Measurements from ENCODE around the gene TRMT61B. TPM values are rescaled to one million over a fixed set of nuclear protein-coding genes. Genes with fewer than 3 reads are reported as not detected.

Gene TRMT61B
- total RNA-seq, 1 donor from 2014 or later = 15.0 TPM

- intact Hi-C loops (cut with DNase I) = no loop called here
- no peaks in the 10 kb centered on the region for H3K27me3 ChIP-seq
- no peaks in the 10 kb centered on the region for H3K9me3 ChIP-seq
- H3K27ac ChIP-seq = no peak overlapping the region
- H3K4me1 ChIP-seq = peaks cover 15% of the 10 kb centered on the region
- DNase-seq (ENCODE audit: extremely low spot score in 2 of 2) = no peak
- H3K36me3 ChIP-seq = peaks cover 0 to 9% of the 10 kb centered on the region in 2 donors
- peak overlapping the region in 1 of 2 donors; percentile 51 for H3K4me3 ChIP-seq
- TF ChIP-seq POLR2A (IDR thresholded peaks at IDR 0.05) (no peak), POLR2AphosphoS5 (IDR thresholded peaks at IDR 0.05; ENCODE audit: insufficient read depth in 1 of 2, low read depth in 1 of 2) (no peak)
- TF ChIP-seq, protein P1, sequence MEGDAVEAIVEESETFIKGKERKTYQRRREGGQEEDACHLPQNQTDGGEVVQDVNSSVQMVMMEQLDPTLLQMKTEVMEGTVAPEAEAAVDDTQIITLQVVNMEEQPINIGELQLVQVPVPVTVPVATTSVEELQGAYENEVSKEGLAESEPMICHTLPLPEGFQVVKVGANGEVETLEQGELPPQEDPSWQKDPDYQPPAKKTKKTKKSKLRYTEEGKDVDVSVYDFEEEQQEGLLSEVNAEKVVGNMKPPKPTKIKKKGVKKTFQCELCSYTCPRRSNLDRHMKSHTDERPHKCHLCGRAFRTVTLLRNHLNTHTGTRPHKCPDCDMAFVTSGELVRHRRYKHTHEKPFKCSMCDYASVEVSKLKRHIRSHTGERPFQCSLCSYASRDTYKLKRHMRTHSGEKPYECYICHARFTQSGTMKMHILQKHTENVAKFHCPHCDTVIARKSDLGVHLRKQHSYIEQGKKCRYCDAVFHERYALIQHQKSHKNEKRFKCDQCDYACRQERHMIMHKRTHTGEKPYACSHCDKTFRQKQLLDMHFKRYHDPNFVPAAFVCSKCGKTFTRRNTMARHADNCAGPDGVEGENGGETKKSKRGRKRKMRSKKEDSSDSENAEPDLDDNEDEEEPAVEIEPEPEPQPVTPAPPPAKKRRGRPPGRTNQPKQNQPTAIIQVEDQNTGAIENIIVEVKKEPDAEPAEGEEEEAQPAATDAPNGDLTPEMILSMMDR (IDR thresholded peaks at IDR 0.05) = no peak
Measured at GRCh38 chr2:28809927-28810326, 60.2 kb downstream of the TRMT61B start.

DNA sequence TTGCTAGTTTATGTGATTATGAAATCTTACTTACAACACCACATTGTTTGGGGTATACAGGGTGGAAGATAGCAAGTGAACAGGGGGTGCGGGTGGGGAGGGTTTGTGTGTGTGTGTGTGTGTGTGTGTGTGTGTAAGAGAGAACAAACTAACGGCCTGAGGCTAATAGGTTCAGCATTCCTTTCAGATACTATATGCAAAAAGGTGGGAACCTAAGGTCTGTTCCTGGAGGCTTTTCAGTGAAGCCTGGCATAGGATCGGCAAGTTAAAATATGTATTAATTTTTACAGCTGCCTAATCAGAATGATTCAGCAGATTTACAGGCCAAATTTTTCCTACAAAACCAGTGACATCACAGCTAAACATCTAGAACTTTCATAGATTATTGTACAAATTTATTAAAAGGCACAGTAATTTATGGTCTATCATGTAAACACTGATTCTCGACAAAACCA is 67.1 kb downstream of the TRMT61B start:
- peak overlapping the region; percentile 43 for H3K27ac ChIP-seq
- H3K27me3 ChIP-seq = no peaks in the 10 kb centered on the region
- TF ChIP-seq, protein P1 (IDR thresholded peaks at IDR 0.05) = no peak
- TF ChIP-seq POLR2A (IDR thresholded peaks at IDR 0.05) (no peak), POLR2AphosphoS5 (IDR thresholded peaks at IDR 0.05; ENCODE audit: insufficient read depth in 1 of 2, low read depth in 1 of 2) (no peak)
- peaks cover 0 to 26% of the 10 kb centered on the region in 2 donors for H3K36me3 ChIP-seq
- no peaks in the 10 kb centered on the region for H3K9me3 ChIP-seq
- peaks cover 19% of the 10 kb centered on the region for H3K4me1 ChIP-seq
- no peak for DNase-seq (ENCODE audit: extremely low spot score in 2 of 2)
- no peak overlapping the region for H3K4me3 ChIP-seq
- intact Hi-C loops (cut with DNase I) = no loop called here

DNA sequence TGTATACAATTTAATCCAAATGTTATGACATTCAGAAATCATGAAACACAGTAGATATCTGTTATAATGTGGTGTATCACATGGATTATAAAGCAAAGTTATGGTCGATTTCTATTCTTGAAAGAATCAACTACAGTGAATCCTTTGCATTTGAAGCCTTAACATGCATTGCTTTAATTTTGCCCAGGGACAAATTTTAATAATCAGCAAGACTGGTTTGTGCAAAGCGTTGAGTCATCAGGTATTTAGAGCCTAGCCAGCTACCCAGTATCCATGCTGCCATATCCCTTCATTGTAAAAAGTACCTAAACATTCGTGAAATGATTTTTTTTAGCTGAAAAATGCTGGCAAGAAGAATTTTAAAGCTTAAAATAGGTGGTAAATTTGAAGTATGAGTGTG is 68.4 kb downstream of the TRMT61B start:
- intact Hi-C loops (cut with DNase I) = no loop called here
- Histone ChIP-seq H3K4me1 (peaks cover 21% of the 10 kb centered on the region), H3K4me3 (no peak overlapping the region), H3K27me3 (no peaks in the 10 kb centered on the region), H3K27ac (no peak overlapping the region), H3K9me3 (no peaks in the 10 kb centered on the region), H3K36me3 (peaks cover 0 to 34% of the 10 kb centered on the region in 2 donors)
- DNase-seq (ENCODE audit: extremely low spot score in 2 of 2) = no peak
- TF ChIP-seq POLR2AphosphoS5 (IDR thresholded peaks at IDR 0.05; ENCODE audit: insufficient read depth in 1 of 2, low read depth in 1 of 2) = peak in 1 of 2 donors; percentile 17
- TF ChIP-seq POLR2A (IDR thresholded peaks at IDR 0.05) = no peak

Small RNA genes lying within 50 kb of the gene (small RNA-seq; reads per million reads assigned to genes)
- 245 reads per million, percentile 98 among the genes with 10 or more reads in this experiment for gene SNORD92

Other genes starting within 250 kb of the TRMT61B start
- 236 TPM for gene PPP1CB, start 118.5 kb downstream of the TRMT61B start, total RNA-seq
- 5.2 TPM for gene SPDYA, start 59.5 kb downstream of the TRMT61B start, total RNA-seq
- gene WDR43, start 24.4 kb upstream of the TRMT61B start, total RNA-seq = 56.7 TPM
- gene TOGARAM2, start 111.0 kb upstream of the TRMT61B start, total RNA-seq = under 0.01 TPM
- gene PCARE, start 204.2 kb upstream of the TRMT61B start, total RNA-seq = not detected
- 63.1 TPM for gene CLIP4, start 245.1 kb upstream of the TRMT61B start, total RNA-seq

All from vagina (tissue), 2 donors.